ENCODE data around the gene CD300A. TPM values are rescaled to one million over a fixed set of nuclear protein-coding genes. Genes with fewer than 3 reads are reported as not detected.
"Not testable (repeated sequence)": the region's sequence is repeated elsewhere in the genome, so short reads cannot be mapped to it uniquely, and the experiment has no call there.

CD300A gene
- total RNA-seq, 1 donor from 2014 or later = not detected

GRCh38 chr17:74484066-74484465, 17.6 kb downstream of the CD300A start:
- no peak for TF ChIP-seq CTCF (IDR thresholded peaks at IDR 0.05; ENCODE audit: unreplicated experiment)
- Mint-ChIP-seq H3K4me1 (ENCODE audit: unreplicated experiment) (peaks cover 11% of the 10 kb centered on the region), H3K36me3 (ENCODE audit: low read depth, unreplicated experiment) (peaks cover under 1% of the 10 kb centered on the region), H3K9me3 (ENCODE audit: unreplicated experiment) (no peaks in the 10 kb centered on the region), H3K27me3 (ENCODE audit: unreplicated experiment) (peaks cover 13% of the 10 kb centered on the region), H3K4me3 (ENCODE audit: unreplicated experiment) (no peak overlapping the region), H3K27ac (ENCODE audit: unreplicated experiment) (no peak overlapping the region)
- DNase-seq (ENCODE audit: low spot score) = no peak

GRCh38 chr17:74485022-74485743, 18.7 kb downstream of the CD300A start:
- Mint-ChIP-seq H3K4me1 (ENCODE audit: unreplicated experiment) (peaks cover 11% of the 10 kb centered on the region), H3K4me3 (ENCODE audit: unreplicated experiment) (no peak overlapping the region), H3K27me3 (ENCODE audit: unreplicated experiment) (peaks cover 15% of the 10 kb centered on the region), H3K36me3 (ENCODE audit: low read depth, unreplicated experiment) (peaks cover 4% of the 10 kb centered on the region), H3K27ac (ENCODE audit: unreplicated experiment) (no peak overlapping the region), H3K9me3 (ENCODE audit: unreplicated experiment) (no peaks in the 10 kb centered on the region)
- TF ChIP-seq CTCF (IDR thresholded peaks at IDR 0.05; ENCODE audit: unreplicated experiment) = no peak
- no peak for DNase-seq (ENCODE audit: low spot score)

- Mint-ChIP-seq H3K4me1 (ENCODE audit: unreplicated experiment) (peaks cover 11% of the 10 kb centered on the region), H3K4me3 (ENCODE audit: unreplicated experiment) (no peak overlapping the region), H3K36me3 (ENCODE audit: low read depth, unreplicated experiment) (peaks cover 4% of the 10 kb centered on the region), H3K27ac (ENCODE audit: unreplicated experiment) (no peak overlapping the region), H3K27me3 (ENCODE audit: unreplicated experiment) (peaks cover 12% of the 10 kb centered on the region), H3K9me3 (ENCODE audit: unreplicated experiment) (no peaks in the 10 kb centered on the region)
- no peak for TF ChIP-seq CTCF (IDR thresholded peaks at IDR 0.05; ENCODE audit: unreplicated experiment)
- no peak for DNase-seq (ENCODE audit: low spot score)
Observed at GRCh38 chr17:74485841-74486240, 19.4 kb downstream of the CD300A start.

- H3K9me3 Mint-ChIP-seq (ENCODE audit: unreplicated experiment); H3K27me3 Mint-ChIP-seq (ENCODE audit: unreplicated experiment); H3K27ac Mint-ChIP-seq (ENCODE audit: unreplicated experiment); H3K4me3 Mint-ChIP-seq (ENCODE audit: unreplicated experiment); DNase-seq (ENCODE audit: low spot score); H3K36me3 Mint-ChIP-seq (ENCODE audit: low read depth, unreplicated experiment); H3K4me1 Mint-ChIP-seq (ENCODE audit: unreplicated experiment): not testable (repeated sequence)
Observed at GRCh38 chr17:74488276-74488675, 21.8 kb downstream of the CD300A start.

- Mint-ChIP-seq H3K4me3 (ENCODE audit: unreplicated experiment) (no peak overlapping the region), H3K27me3 (ENCODE audit: unreplicated experiment) (peaks cover 4% of the 10 kb centered on the region), H3K4me1 (ENCODE audit: unreplicated experiment) (no peaks in the 10 kb centered on the region), H3K36me3 (ENCODE audit: low read depth, unreplicated experiment) (peaks cover 4% of the 10 kb centered on the region), H3K27ac (ENCODE audit: unreplicated experiment) (no peak overlapping the region), H3K9me3 (ENCODE audit: unreplicated experiment) (no peaks in the 10 kb centered on the region)
- no peak for TF ChIP-seq CTCF (IDR thresholded peaks at IDR 0.05; ENCODE audit: unreplicated experiment)
- DNase-seq (ENCODE audit: low spot score) = no peak
Observed at GRCh38 chr17:74490716-74491115, 24.3 kb downstream of the CD300A start.
